Keratinocyte (primary cell): Measurements from ENCODE around the gene NGEF. TPM values are rescaled to one million over a fixed set of nuclear protein-coding genes. Genes with fewer than 3 reads are reported as not detected.

ENCODE experiments used
- DNase-seq: peaks from one replicate; pipeline ENCODE4 v3.0.0-alpha.2; 2011; ENCODE audit warnings: low read depth, missing footprints, low spot score
- FAIRE-seq: peaks from 2 replicates; lab custom pipeline; 2011; peaks lifted over from hg19 to GRCh38; lab: Jason Lieb, UNC
- H2AFZ ChIP-seq: 2 replicates; pipeline ENCODE4 v1.6.0; 2012; ENCODE audit warnings: low read length, control low read depth, inconsistent platforms; ENCODE audit not compliant: control insufficient read depth
- H3K27ac ChIP-seq: 2 replicates; pipeline ENCODE4 v1.5.1; 2011; ENCODE audit warnings: low read length; ENCODE audit not compliant: control insufficient read depth, insufficient read depth
- H3K27me3 ChIP-seq: 3 replicates; pipeline ENCODE4 v1.6.0; 2011; ENCODE audit warnings: low read length; ENCODE audit not compliant: control insufficient read depth, insufficient read depth; ENCODE audit errors: extremely low read depth
- H3K36me3 ChIP-seq, 2 experiments: 2 replicates in 1 of 2; 3 replicates in 1 of 2; pipeline ENCODE4 v1.5.1; 2011; ENCODE audit warnings: low read length in 2 of 2, mild to moderate bottlenecking in 1 of 2; ENCODE audit not compliant: control insufficient read depth in 2 of 2, insufficient read depth in 2 of 2; ENCODE audit errors: extremely low read depth in 1 of 2
- H3K4me1 ChIP-seq: 3 replicates; pipeline ENCODE4 v1.5.1; 2011; ENCODE audit warnings: low read length; ENCODE audit not compliant: control insufficient read depth, insufficient read depth; ENCODE audit errors: extremely low read depth
- H3K4me2 ChIP-seq: 3 replicates; pipeline ENCODE4 v1.6.0; 2011; ENCODE audit warnings: low read depth, low read length; ENCODE audit not compliant: control insufficient read depth, insufficient read depth; ENCODE audit errors: extremely low read depth
- H3K4me3 ChIP-seq, 3 experiments: fragments of 200-600 bp in 1 of 3; sonication (generic) in 1 of 3; 2 replicates in 2 of 3; 3 replicates in 1 of 3; pipeline ENCODE4 v1.5.1; 2011 to 2016; ENCODE audit warnings: low read length in 3 of 3, mild to moderate bottlenecking in 3 of 3, control low read depth in 2 of 3, inconsistent platforms in 1 of 3, low read depth in 1 of 3, mixed read lengths in 1 of 3, mixed run types in 1 of 3, moderate library complexity in 1 of 3; ENCODE audit not compliant: control insufficient read depth in 2 of 3, insufficient read depth in 2 of 3; ENCODE audit errors: extremely low read depth in 1 of 3
- H3K79me2 ChIP-seq: 2 replicates; pipeline ENCODE4 v1.6.0; 2012; ENCODE audit warnings: low read length; ENCODE audit not compliant: control insufficient read depth, insufficient read depth
- H3K9ac ChIP-seq: 3 replicates; pipeline ENCODE4 v1.6.0; 2011; ENCODE audit warnings: low read length; ENCODE audit not compliant: control insufficient read depth, insufficient read depth; ENCODE audit errors: extremely low read depth
- H3K9me1 ChIP-seq: 3 replicates; pipeline ENCODE4 v1.6.0; 2011; ENCODE audit warnings: low read length; ENCODE audit not compliant: control insufficient read depth, insufficient read depth; ENCODE audit errors: extremely low read depth
- H3K9me3 ChIP-seq: 2 replicates; pipeline ENCODE4 v1.5.1; 2012; ENCODE audit warnings: low read depth, low read length; ENCODE audit not compliant: control insufficient read depth
- H4K20me1 ChIP-seq: 3 replicates; pipeline ENCODE4 v1.6.0; 2011; ENCODE audit warnings: low read length; ENCODE audit not compliant: control insufficient read depth, insufficient read depth; ENCODE audit errors: extremely low read depth
- CTCF ChIP-seq, 3 experiments: IDR thresholded peaks in 1 of 3; conservative IDR thresholded peaks in 1 of 3; optimal IDR thresholded peaks in 1 of 3; 2 replicates in 2 of 3; 3 replicates in 1 of 3; pipeline versions ENCODE3 to v1.5.1; 2011; ENCODE audit warnings: low read length in 3 of 3, mild to moderate bottlenecking in 3 of 3, moderate library complexity in 2 of 3, control low read depth in 1 of 3, inconsistent platforms in 1 of 3; ENCODE audit not compliant: insufficient read depth in 2 of 3; ENCODE audit errors: extremely low read depth in 1 of 3
- EZH2 ChIP-seq: IDR thresholded peaks from one replicate; pipeline ENCODE4 v1.6.1; 2012; ENCODE audit warnings: inconsistent platforms, mild to moderate bottlenecking, low read length, moderate library complexity
- dilution Hi-C: fragments of 300-500 bp; cut with MboI; formaldehyde crosslinking; loops from one replicate; pipeline ENCODE4 v1.7.0; 2020; ENCODE audit warnings: low sequenced_read_pairs; ENCODE audit not compliant: extremely low pct_ligation_motif_present
- polyA plus RNA-seq, 5 experiments: library from polyadenylated mRNA; depleted of rRNA in 3 of 5; stranded (reverse) in 3 of 5; stranded (forward) in 1 of 5; unstranded in 1 of 5; fragments of >200 nt; gene quantifications; 1 replicate in 1 of 5; 2 replicates in 3 of 5; 3 replicates in 1 of 5; pipeline versions ENCODE4 v1.2.1 to v1.2.3, GENCODE V29; 2011 to 2012; ENCODE audit warnings: missing spikeins in 2 of 5, low read depth in 1 of 5, low replicate concordance in 1 of 5

NGEF gene
- polyA plus RNA-seq, 1 donor (not counting 4 experiments of a cell fraction or from before 2014, with no cell fraction given), result 0.17 TPM

- dilution Hi-C loops, result no loop called here
- Histone ChIP-seq H2AFZ (no peak overlapping the region), H3K79me2 (no peaks in the 10 kb centered on the region), H3K9me3 (no peaks in the 10 kb centered on the region), H3K36me3 (peaks cover 17 to 48% of the 10 kb centered on the region in 2 experiments), H3K4me2 (no peak overlapping the region), H3K9me1 (no peaks in the 10 kb centered on the region), H3K27ac (no peak overlapping the region), H3K27me3 (no peaks in the 10 kb centered on the region), H3K9ac (no peak overlapping the region), H3K4me3 (no peak overlapping the region), H3K4me1 (peaks cover 7% of the 10 kb centered on the region), H4K20me1 (peaks cover under 1% of the 10 kb centered on the region)
- no peak for TF ChIP-seq EZH2
- TF ChIP-seq CTCF (optimal IDR thresholded peaks at IDR 0.05 in 1 of 3, IDR thresholded peaks at IDR 0.05 in 1 of 3, conservative IDR thresholded peaks at IDR 0.05 in 1 of 3; ENCODE audit: extremely low read depth in 1 of 3, insufficient read depth in 2 of 3, low read length in 3 of 3), result peak in 1 of 3 experiments; percentile 4
- DNase-seq, result no peak
- no peak for FAIRE-seq
Measured at GRCh38 chr2:232843834-232844233, 169.2 kb downstream of the NGEF start.

- H3K27me3 ChIP-seq, result no peaks in the 10 kb centered on the region
- no peak overlapping the region for H3K27ac ChIP-seq
- TF ChIP-seq CTCF (optimal IDR thresholded peaks at IDR 0.05 in 1 of 3, IDR thresholded peaks at IDR 0.05 in 1 of 3, conservative IDR thresholded peaks at IDR 0.05 in 1 of 3; ENCODE audit: extremely low read depth in 1 of 3, insufficient read depth in 2 of 3, low read length in 3 of 3), result no peak
- no peak for TF ChIP-seq EZH2
- dilution Hi-C loops, result no loop called here
- H3K9ac ChIP-seq, result no peak overlapping the region
- no peak for DNase-seq
- no peak overlapping the region for H2AFZ ChIP-seq
- FAIRE-seq, result no peak
- no peak overlapping the region for H3K4me3 ChIP-seq
- peaks cover 14 to 38% of the 10 kb centered on the region in 2 experiments for H3K36me3 ChIP-seq
- H3K9me3 ChIP-seq, result no peaks in the 10 kb centered on the region
- H3K4me1 ChIP-seq, result peaks cover 19% of the 10 kb centered on the region
- H3K4me2 ChIP-seq, result no peak overlapping the region
- H3K79me2 ChIP-seq, result no peaks in the 10 kb centered on the region
- H3K9me1 ChIP-seq, result no peaks in the 10 kb centered on the region
- peaks cover 3% of the 10 kb centered on the region for H4K20me1 ChIP-seq
Measured at GRCh38 chr2:232842689-232843088, 170.4 kb downstream of the NGEF start.
